ENCODE measurements around the gene KRTAP16-1.

DNA sequence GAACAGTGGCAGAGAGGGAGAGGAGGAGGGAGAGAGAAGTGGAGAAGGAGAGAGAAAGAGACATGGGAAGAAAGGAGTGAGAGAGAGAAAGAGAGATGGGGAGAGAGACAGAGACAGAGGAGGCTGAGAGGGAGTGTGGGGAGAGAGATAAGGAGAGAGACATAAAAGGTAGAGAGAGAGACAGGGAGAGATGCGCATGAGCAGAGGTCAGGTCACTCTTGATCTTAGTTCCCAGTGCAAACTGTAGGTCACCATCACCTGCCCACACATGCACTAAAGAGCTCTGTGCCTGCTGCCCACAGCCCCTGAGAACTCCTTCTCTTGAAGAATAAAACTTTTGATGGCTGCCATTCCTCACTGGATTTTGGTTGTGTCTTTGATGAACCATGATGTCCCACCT, 26.6 kb upstream of the KRTAP16-1 start:
- TF ChIP-seq POLR2A (IDR thresholded peaks at IDR 0.05; ENCODE audit: extremely low read depth, insufficient read length): no peak
- TF ChIP-seq, protein P1, sequence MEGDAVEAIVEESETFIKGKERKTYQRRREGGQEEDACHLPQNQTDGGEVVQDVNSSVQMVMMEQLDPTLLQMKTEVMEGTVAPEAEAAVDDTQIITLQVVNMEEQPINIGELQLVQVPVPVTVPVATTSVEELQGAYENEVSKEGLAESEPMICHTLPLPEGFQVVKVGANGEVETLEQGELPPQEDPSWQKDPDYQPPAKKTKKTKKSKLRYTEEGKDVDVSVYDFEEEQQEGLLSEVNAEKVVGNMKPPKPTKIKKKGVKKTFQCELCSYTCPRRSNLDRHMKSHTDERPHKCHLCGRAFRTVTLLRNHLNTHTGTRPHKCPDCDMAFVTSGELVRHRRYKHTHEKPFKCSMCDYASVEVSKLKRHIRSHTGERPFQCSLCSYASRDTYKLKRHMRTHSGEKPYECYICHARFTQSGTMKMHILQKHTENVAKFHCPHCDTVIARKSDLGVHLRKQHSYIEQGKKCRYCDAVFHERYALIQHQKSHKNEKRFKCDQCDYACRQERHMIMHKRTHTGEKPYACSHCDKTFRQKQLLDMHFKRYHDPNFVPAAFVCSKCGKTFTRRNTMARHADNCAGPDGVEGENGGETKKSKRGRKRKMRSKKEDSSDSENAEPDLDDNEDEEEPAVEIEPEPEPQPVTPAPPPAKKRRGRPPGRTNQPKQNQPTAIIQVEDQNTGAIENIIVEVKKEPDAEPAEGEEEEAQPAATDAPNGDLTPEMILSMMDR (IDR thresholded peaks at IDR 0.05; ENCODE audit: low read depth, low read length): no peak
- TF ChIP-seq, protein P2, sequence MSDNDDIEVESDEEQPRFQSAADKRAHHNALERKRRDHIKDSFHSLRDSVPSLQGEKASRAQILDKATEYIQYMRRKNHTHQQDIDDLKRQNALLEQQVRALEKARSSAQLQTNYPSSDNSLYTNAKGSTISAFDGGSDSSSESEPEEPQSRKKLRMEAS (IDR thresholded peaks at IDR 0.05; ENCODE audit: low read depth, low read length): no peak

Data from NB4 (cell line).